ENCODE measurements around the gene FGA. TPM values are rescaled to one million over a fixed set of nuclear protein-coding genes. Genes with fewer than 3 reads are reported as not detected.

FGA gene
- total RNA-seq, 2 donors from 2014 or later: not detected

DNA sequence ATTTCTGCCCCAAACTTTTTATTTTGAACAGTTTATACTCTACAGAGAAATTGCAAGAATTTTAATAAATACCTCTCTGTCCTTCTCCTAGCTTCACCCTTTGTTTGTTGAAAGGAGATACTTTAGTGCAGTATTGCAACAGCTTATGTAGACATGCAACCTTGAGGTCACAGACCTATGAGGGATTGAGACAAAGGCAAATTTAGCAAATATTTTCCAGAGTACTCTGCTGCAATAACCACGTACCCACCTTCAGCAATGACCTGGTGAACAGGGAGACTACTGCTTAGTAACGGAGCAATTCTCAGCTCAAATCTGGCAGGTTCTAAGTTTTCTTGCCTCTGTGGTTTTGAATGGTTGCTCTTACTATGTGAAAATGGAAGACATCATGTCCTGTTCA lies 13.2 kb downstream of the FGA start:
- no peak overlapping the region for H3K27ac Mint-ChIP-seq
- peaks cover 22% of the 10 kb centered on the region for H3K27me3 Mint-ChIP-seq
- ATAC-seq (replicated peaks): no peak
- H3K4me3 Mint-ChIP-seq: no peak overlapping the region
- H3K9me3 Mint-ChIP-seq: no peaks in the 10 kb centered on the region
- H3K4me1 Mint-ChIP-seq: no peaks in the 10 kb centered on the region
- no peaks in the 10 kb centered on the region for H3K36me3 Mint-ChIP-seq (ENCODE audit: low read depth)

GRCh38 chr4:154574311-154574710 lies 16.2 kb downstream of the FGA start:
- no peak for ATAC-seq (replicated peaks)

GRCh38 chr4:154573190-154573870 lies 17.2 kb downstream of the FGA start:
- Mint-ChIP-seq H3K4me1 (no peaks in the 10 kb centered on the region), H3K4me3 (no peak overlapping the region), H3K27me3 (peaks cover 16% of the 10 kb centered on the region), H3K36me3 (ENCODE audit: low read depth) (no peaks in the 10 kb centered on the region), H3K9me3 (no peaks in the 10 kb centered on the region), H3K27ac (no peak overlapping the region)
- ATAC-seq (replicated peaks): no peak

More at GRCh38 chr4:154574311-154574710, 16.2 kb downstream of the FGA start:
- H3K9me3 Mint-ChIP-seq: no peaks in the 10 kb centered on the region
- no peak overlapping the region for H3K27ac Mint-ChIP-seq
- no peak overlapping the region for H3K4me3 Mint-ChIP-seq
- peaks cover 20% of the 10 kb centered on the region for H3K27me3 Mint-ChIP-seq
- H3K4me1 Mint-ChIP-seq: no peaks in the 10 kb centered on the region
- H3K36me3 Mint-ChIP-seq (ENCODE audit: low read depth): no peaks in the 10 kb centered on the region

- no peak overlapping the region for H3K27ac Mint-ChIP-seq
- no peaks in the 10 kb centered on the region for H3K36me3 Mint-ChIP-seq (ENCODE audit: low read depth)
- H3K4me3 Mint-ChIP-seq: no peak overlapping the region
- H3K4me1 Mint-ChIP-seq: no peaks in the 10 kb centered on the region
- ATAC-seq (replicated peaks): no peak
- peaks cover 4% of the 10 kb centered on the region for H3K27me3 Mint-ChIP-seq
- no peaks in the 10 kb centered on the region for H3K9me3 Mint-ChIP-seq
Measured at GRCh38 chr4:154569584-154569983, 21.0 kb downstream of the FGA start.

- Mint-ChIP-seq H3K27me3 (peaks cover 4% of the 10 kb centered on the region), H3K27ac (no peak overlapping the region), H3K4me1 (no peaks in the 10 kb centered on the region), H3K4me3 (no peak overlapping the region), H3K36me3 (ENCODE audit: low read depth) (no peaks in the 10 kb centered on the region), H3K9me3 (no peaks in the 10 kb centered on the region)
- no peak for ATAC-seq (replicated peaks)
Measured at GRCh38 chr4:154569028-154569427, 21.5 kb downstream of the FGA start.

DNA sequence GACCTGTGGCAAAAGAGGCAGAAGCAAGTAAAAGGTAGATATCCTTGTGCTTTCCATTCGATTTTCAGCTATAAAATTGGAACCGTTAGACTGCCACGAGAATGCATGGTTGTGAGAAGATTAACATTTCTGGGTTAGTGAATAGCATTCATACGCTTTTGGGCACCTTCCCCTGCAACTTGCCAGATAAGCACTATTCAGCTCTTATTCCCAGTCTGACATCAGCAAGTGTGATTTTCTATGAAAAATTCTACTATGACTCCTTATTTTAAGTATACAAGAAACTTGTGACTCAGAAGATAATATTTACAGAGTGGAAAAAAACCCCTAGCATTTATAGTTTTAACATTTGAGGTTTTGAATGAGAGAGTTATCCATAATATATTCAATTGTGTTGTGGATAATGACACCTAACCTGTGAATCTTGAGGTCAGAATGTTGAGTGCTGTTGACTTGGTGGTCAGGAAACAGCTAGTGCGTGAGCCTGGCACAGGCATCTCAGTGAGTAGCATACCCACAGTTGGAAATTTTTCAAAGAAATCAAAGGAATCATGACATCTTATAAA lies 23.8 kb downstream of the FGA start:
- H3K4me1 Mint-ChIP-seq: no peaks in the 10 kb centered on the region
- no peaks in the 10 kb centered on the region for H3K9me3 Mint-ChIP-seq
- no peak for ATAC-seq (replicated peaks)
- no peak overlapping the region for H3K4me3 Mint-ChIP-seq
- no peaks in the 10 kb centered on the region for H3K36me3 Mint-ChIP-seq (ENCODE audit: low read depth)
- H3K27me3 Mint-ChIP-seq: peaks cover 1% of the 10 kb centered on the region
- no peak overlapping the region for H3K27ac Mint-ChIP-seq

DNA sequence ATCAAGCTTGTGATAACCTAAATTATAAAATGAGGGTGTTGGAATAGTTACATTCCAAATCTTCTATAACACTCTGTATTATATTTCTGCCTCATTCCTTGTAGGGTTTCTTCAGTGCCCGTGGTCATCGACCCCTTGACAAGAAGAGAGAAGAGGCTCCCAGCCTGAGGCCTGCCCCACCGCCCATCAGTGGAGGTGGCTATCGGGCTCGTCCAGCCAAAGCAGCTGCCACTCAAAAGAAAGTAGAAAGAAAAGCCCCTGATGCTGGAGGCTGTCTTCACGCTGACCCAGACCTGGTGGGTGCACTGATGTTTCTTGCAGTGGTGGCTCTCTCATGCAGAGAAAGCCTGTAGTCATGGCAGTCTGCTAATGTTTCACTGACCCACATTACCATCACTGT lies 24.8 kb downstream of the FGA start:
- Mint-ChIP-seq H3K27me3 (peaks cover 3% of the 10 kb centered on the region), H3K27ac (no peak overlapping the region), H3K36me3 (ENCODE audit: low read depth) (no peaks in the 10 kb centered on the region), H3K4me1 (no peaks in the 10 kb centered on the region), H3K9me3 (no peaks in the 10 kb centered on the region), H3K4me3 (no peak overlapping the region)
- ATAC-seq (replicated peaks): no peak

DNA sequence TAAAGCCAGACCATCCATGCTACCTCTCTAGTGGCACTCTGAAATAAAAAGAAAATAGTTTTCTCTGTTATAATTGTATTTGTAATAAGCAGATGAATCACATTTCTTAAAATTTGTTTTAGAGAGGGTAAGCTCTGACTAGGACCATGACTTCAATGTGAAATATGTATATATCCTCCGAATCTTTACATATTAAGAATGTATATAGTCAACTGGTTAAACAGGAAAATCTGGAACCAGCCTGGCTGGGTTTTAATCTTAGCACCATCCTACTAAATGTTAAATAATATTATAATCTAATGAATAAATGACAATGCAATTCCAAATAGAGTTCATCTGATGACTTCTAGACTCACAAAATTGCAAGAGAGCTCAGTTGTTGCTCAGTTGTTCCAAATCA lies 26.2 kb downstream of the FGA start:
- Mint-ChIP-seq H3K4me1 (no peaks in the 10 kb centered on the region), H3K36me3 (ENCODE audit: low read depth) (no peaks in the 10 kb centered on the region), H3K4me3 (no peak overlapping the region), H3K27me3 (peaks cover 3% of the 10 kb centered on the region), H3K27ac (no peak overlapping the region), H3K9me3 (no peaks in the 10 kb centered on the region)
- no peak for ATAC-seq (replicated peaks)

DNA sequence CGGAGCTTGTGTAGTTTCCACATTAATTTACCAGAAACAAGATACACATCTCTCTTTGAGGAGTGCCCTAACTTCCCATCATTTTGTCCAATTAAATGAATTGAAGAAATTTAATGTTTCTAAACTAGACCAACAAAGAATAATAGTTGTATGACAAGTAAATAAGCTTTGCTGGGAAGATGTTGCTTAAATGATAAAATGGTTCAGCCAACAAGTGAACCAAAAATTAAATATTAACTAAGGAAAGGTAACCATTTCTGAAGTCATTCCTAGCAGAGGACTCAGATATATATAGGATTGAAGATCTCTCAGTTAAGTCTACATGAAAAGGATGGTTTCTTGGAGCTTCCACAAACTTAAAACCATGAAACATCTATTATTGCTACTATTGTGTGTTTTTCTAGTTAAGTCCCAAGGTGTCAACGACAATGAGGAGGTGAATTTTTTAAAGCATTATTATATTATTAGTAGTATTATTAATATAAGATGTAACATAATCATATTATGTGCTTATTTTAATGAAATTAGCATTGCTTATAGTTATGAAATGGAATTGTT lies 27.8 kb downstream of the FGA start, which contains the start of gene FGB:
Gene FGB (plus strand): TSS at position 315 of the 558 bp plus-strand sequence. CDS start 8 bp downstream, at position 323.
- H3K4me3 Mint-ChIP-seq: no peak within 1 kb of the TSS
- no peak for ATAC-seq (replicated peaks)
- H3K9me3 Mint-ChIP-seq: no peaks in the 10 kb centered on the region
- peaks cover 3% of the 10 kb centered on the region for H3K27me3 Mint-ChIP-seq
- no peak within 1 kb of the TSS for H3K27ac Mint-ChIP-seq
- no peaks in the 10 kb centered on the region for H3K36me3 Mint-ChIP-seq (ENCODE audit: low read depth)
- no peaks in the 10 kb centered on the region for H3K4me1 Mint-ChIP-seq

- H3K9me3 Mint-ChIP-seq: no peaks in the 10 kb centered on the region
- H3K4me1 Mint-ChIP-seq: no peaks in the 10 kb centered on the region
- H3K4me3 Mint-ChIP-seq: no peak overlapping the region
- H3K27ac Mint-ChIP-seq: no peak overlapping the region
- peaks cover 3% of the 10 kb centered on the region for H3K27me3 Mint-ChIP-seq
- H3K36me3 Mint-ChIP-seq (ENCODE audit: low read depth): no peaks in the 10 kb centered on the region
- ATAC-seq (replicated peaks): no peak
Measured at GRCh38 chr4:154560824-154561231, 29.7 kb downstream of the FGA start.

DNA sequence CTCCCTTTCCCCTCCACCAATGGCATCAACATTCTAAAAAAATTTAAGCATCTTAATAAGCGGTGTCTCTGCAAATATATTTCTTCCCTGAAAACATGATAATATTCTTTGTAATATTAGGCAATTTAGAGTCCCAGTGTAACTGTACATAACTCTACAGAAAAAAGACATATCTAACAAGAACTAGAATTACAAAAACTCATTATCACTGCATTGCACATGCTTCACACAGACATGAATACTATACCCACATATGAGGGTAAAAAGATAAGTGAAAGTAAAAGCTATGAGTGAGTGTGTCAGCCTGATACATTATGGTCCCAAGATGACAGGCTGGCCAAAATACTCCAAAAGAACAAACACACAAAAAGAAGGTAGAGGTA lies 30.1 kb downstream of the FGA start:
- Mint-ChIP-seq H3K27ac (no peak overlapping the region), H3K27me3 (peaks cover 3% of the 10 kb centered on the region), H3K9me3 (no peaks in the 10 kb centered on the region), H3K4me1 (no peaks in the 10 kb centered on the region), H3K36me3 (ENCODE audit: low read depth) (no peaks in the 10 kb centered on the region), H3K4me3 (no peak overlapping the region)
- no peak for ATAC-seq (replicated peaks)

DNA sequence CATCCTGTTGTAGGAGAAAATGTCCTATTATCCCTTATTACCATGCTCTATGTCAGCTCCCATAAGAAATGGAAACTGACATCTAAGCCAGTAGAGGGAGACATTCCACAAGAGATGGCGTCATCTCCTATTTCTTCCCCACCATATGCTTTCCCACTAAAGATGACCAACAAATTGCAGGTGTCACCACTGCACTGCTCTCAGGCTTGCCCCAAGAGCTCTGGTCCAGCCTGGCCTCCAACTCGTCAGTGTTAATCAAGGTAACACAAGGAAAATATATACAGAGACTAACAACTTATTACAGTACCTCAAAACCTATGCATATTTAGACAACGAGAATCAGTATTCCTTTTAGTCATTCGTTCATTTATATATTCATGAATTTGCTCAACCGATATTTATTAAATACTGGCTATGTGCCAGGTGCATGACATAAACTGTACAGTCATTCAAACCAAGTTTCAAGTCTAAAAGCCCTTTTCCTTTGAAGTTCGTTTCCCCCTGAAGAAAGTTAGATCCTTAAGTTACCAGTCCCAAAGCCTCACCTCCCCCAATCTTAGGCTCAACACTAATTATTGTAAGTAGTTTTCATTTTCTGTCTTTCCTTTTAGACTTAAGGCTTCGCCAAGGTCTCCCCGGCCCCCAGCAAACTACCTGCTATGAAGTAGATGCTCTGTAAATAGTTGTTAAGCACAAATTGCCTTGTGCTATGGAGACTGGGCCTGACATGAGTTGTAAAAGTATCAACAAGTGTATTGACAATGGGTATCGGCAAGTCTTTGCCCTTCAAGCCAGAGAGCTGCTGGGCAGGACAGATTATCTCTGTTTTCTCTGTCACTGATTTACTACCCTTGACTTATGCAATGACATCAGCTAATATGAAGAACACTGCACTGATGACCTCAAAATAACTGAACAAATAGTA lies 30.8 kb downstream of the FGA start:
- no peak overlapping the region for H3K27ac Mint-ChIP-seq
- no peaks in the 10 kb centered on the region for H3K36me3 Mint-ChIP-seq (ENCODE audit: low read depth)
- H3K27me3 Mint-ChIP-seq: peaks cover 3% of the 10 kb centered on the region
- no peak overlapping the region for H3K4me3 Mint-ChIP-seq
- ATAC-seq (replicated peaks): peak; percentile 28
- H3K4me1 Mint-ChIP-seq: no peaks in the 10 kb centered on the region
- no peaks in the 10 kb centered on the region for H3K9me3 Mint-ChIP-seq

- no peak for ATAC-seq (replicated peaks)
- no peak overlapping the region for H3K4me3 Mint-ChIP-seq
- H3K9me3 Mint-ChIP-seq: no peaks in the 10 kb centered on the region
- H3K4me1 Mint-ChIP-seq: no peaks in the 10 kb centered on the region
- no peaks in the 10 kb centered on the region for H3K36me3 Mint-ChIP-seq (ENCODE audit: low read depth)
- peaks cover 3% of the 10 kb centered on the region for H3K27me3 Mint-ChIP-seq
- H3K27ac Mint-ChIP-seq: no peak overlapping the region
Measured at GRCh38 chr4:154559141-154559493, 31.4 kb downstream of the FGA start.

GRCh38 chr4:154551872-154552686 lies 38.5 kb downstream of the FGA start:
- no peaks in the 10 kb centered on the region for H3K27me3 Mint-ChIP-seq
- no peak overlapping the region for H3K4me3 Mint-ChIP-seq
- peaks cover 14% of the 10 kb centered on the region for H3K4me1 Mint-ChIP-seq
- no peaks in the 10 kb centered on the region for H3K9me3 Mint-ChIP-seq
- ATAC-seq (replicated peaks): peak; percentile 46
- H3K36me3 Mint-ChIP-seq (ENCODE audit: low read depth): peaks cover 21% of the 10 kb centered on the region
- H3K27ac Mint-ChIP-seq: no peak overlapping the region

All from activated T-helper 17 cell treated with anti-CD3 and anti-CD28 coated beads, Interleukin-2, amount 50 U/mL, for 72 hours (primary cell).